ENCODE data around the gene FOXK2. TPM values are rescaled to one million over a fixed set of nuclear protein-coding genes. Genes with fewer than 3 reads are reported as not detected.

The FOXK2 gene
- total and polyA plus RNA-seq, 4 donors, result 15.3 to 58.8 (median 35.8) TPM

DNA sequence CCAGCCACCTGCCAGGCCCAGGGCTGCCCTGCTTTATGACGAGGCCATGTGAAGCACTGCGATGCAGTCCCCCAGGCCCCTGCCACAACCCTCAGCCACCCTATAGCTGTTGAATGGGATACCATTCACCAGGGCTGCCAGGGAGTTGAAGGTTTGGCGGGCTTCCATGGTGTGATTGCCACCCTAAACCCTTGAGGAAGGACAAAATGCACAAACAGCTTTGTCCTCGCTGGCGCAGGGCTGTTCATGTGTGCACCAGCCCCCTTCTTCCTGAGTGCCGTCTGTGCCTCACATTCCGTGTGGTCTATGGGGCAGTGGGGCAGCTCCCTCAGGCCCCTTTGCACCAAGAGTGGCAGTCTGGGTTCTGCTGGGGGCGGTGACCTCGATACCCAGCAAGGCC lies 35.7 kb upstream of the FOXK2 start:
- ATAC-seq (ENCODE audit: low FRiP score) (no peak), DNase-seq (no peak)
- no peaks in the 10 kb centered on the region for H3K9me3 ChIP-seq (ENCODE audit: control insufficient read depth, low read length)
- H3K4me3 ChIP-seq (ENCODE audit: low read length in 2 of 2), result no peak overlapping the region
- intact Hi-C loops (cut with DNase I), result no loop called here
- H3K27me3 ChIP-seq (ENCODE audit: control insufficient read depth in 1 of 2, insufficient read depth in 2 of 2, low read length in 1 of 2), result no peaks in the 10 kb centered on the region
- 90 to 94% methylated on average over 9 of the region's 9 CpGs for WGBS, 2 donors
- H3K36me3 ChIP-seq (ENCODE audit: control insufficient read depth in 1 of 2, insufficient read depth in 2 of 2, low read length in 1 of 2), result peaks cover 0 to 13% of the 10 kb centered on the region in 2 donors
- H3K27ac ChIP-seq (ENCODE audit: low read depth in 1 of 2, low read length in 2 of 2), result no peak overlapping the region
- no peaks in the 10 kb centered on the region for H3K4me1 ChIP-seq (ENCODE audit: control insufficient read depth in 1 of 2, insufficient read depth in 2 of 2, low read length in 2 of 2)

DNA sequence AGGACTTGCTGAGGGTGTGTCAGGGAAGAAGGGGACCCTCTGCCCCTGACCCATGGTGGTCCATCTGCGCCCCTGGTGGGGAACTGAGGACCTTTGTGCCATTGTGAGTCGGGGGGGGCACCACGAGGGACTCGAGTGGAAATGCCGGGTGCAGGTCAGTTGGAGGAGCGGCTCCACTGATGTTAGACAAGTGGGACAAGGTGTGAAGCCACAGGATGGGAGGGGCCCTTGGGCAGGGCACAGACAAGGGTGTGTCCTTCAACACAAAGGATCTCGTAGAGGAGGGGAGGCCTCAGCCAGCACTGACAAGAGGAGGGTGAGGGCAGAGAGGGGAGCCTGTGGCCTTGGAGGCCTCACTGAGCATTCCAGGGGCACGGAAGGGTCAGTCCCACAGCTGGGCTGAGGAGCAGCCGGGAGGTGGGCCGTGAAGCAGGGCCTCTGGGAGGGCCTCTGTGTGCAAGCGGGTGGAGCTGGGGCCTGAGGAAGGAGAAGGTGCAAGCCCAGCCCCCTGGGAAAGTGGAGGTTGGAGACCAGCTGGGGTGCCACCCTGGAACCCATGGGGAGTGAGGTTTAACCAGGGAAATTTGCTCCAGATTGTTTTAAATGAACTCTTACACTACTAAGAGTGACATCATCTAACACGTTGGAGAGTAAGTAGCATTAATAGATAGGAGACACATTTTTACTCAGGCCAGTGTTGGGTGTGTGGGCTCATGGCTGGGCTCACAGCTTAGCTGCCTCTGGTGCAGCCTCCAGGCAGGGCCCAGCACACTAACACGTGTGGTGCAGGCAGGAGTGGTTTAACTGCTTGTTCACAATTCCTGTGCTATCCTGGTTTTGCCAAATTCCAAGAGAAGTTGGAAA lies 33.1 kb upstream of the FOXK2 start:
- intact Hi-C loops (cut with DNase I), result no loop called here
- no peaks in the 10 kb centered on the region for H3K4me1 ChIP-seq (ENCODE audit: control insufficient read depth in 1 of 2, insufficient read depth in 2 of 2, low read length in 2 of 2)
- no peaks in the 10 kb centered on the region for H3K27me3 ChIP-seq (ENCODE audit: control insufficient read depth in 1 of 2, insufficient read depth in 2 of 2, low read length in 1 of 2)
- H3K36me3 ChIP-seq (ENCODE audit: control insufficient read depth in 1 of 2, insufficient read depth in 2 of 2, low read length in 1 of 2), result peaks cover 0 to 9% of the 10 kb centered on the region in 2 donors
- DNase-seq (no peak), ATAC-seq (ENCODE audit: low FRiP score) (no peak)
- H3K27ac ChIP-seq (ENCODE audit: low read depth in 1 of 2, low read length in 2 of 2), result no peak overlapping the region
- H3K9me3 ChIP-seq (ENCODE audit: control insufficient read depth, low read length), result no peaks in the 10 kb centered on the region
- 88% methylated on average over 13 of the region's 13 CpGs for WGBS, 2 donors
- H3K4me3 ChIP-seq (ENCODE audit: low read length in 2 of 2), result no peak overlapping the region

- peak overlapping the region in 1 of 2 donors; percentile 47 for H3K27ac ChIP-seq (ENCODE audit: low read depth in 1 of 2, low read length in 2 of 2)
- WGBS, 2 donors, result 56 to 62% methylated on average over 14 of the region's 14 CpGs
- intact Hi-C loops (cut with DNase I), result loop anchor here in 1 of 2 donors (2.0 kb wide), 1 partner anchor 29 kb away; the partner anchor contains the start of gene NARF
Measured at GRCh38 chr17:82487910-82488309, 31.6 kb upstream of the FOXK2 start.

DNA sequence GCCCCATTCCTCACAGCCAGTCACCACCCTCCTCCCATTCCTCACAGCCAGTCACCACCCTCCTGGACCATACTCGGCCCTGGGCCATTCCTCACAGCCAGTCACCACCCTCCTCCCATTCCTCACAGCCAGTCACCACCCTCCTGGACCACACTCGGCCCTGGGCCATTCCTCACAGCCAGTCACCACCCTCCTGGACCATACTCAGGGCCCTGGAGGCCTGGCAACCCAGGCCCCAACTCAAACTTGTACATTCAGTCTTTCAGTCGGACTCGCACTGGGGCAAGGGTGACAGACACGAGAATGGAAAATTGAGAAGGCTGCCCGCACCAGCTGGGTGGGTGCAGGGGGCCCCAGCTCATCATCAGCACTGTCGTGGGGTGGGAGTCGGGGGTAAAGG lies 30.4 kb upstream of the FOXK2 start:
- H3K9me3 ChIP-seq (ENCODE audit: control insufficient read depth, low read length), result no peaks in the 10 kb centered on the region
- DNase-seq (peak; percentile 92 to 93), ATAC-seq (ENCODE audit: low FRiP score) (peak; percentile 92)
- no peak overlapping the region for H3K4me3 ChIP-seq (ENCODE audit: low read length in 2 of 2)
- H3K4me1 ChIP-seq (ENCODE audit: control insufficient read depth in 1 of 2, insufficient read depth in 2 of 2, low read length in 2 of 2), result no peaks in the 10 kb centered on the region
- intact Hi-C loops (cut with DNase I), result loop anchor here in 1 of 2 donors (2.0 kb wide), 1 partner anchor 30 kb away; the partner anchor contains the start of gene NARF
- H3K36me3 ChIP-seq (ENCODE audit: control insufficient read depth in 1 of 2, insufficient read depth in 2 of 2, low read length in 1 of 2), result peaks cover 0 to 6% of the 10 kb centered on the region in 2 donors
- no peaks in the 10 kb centered on the region for H3K27me3 ChIP-seq (ENCODE audit: control insufficient read depth in 1 of 2, insufficient read depth in 2 of 2, low read length in 1 of 2)
- peak overlapping the region in 1 of 2 donors; percentile 99 for H3K27ac ChIP-seq (ENCODE audit: low read depth in 1 of 2, low read length in 2 of 2)
- 7 to 13% methylated on average over 8 of the region's 8 CpGs for WGBS, 2 donors

More at GRCh38 chr17:82487910-82488309, 31.6 kb upstream of the FOXK2 start:
- Histone ChIP-seq H3K4me1 (ENCODE audit: control insufficient read depth in 1 of 2, insufficient read depth in 2 of 2, low read length in 2 of 2) (no peaks in the 10 kb centered on the region), H3K9me3 (ENCODE audit: control insufficient read depth, low read length) (no peaks in the 10 kb centered on the region), H3K27me3 (ENCODE audit: control insufficient read depth in 1 of 2, insufficient read depth in 2 of 2, low read length in 1 of 2) (no peaks in the 10 kb centered on the region), H3K4me3 (ENCODE audit: low read length in 2 of 2) (no peak overlapping the region), H3K36me3 (ENCODE audit: control insufficient read depth in 1 of 2, insufficient read depth in 2 of 2, low read length in 1 of 2) (peaks cover 0 to 9% of the 10 kb centered on the region in 2 donors)
- ATAC-seq (ENCODE audit: low FRiP score), result no peak
- no peak for DNase-seq

DNA sequence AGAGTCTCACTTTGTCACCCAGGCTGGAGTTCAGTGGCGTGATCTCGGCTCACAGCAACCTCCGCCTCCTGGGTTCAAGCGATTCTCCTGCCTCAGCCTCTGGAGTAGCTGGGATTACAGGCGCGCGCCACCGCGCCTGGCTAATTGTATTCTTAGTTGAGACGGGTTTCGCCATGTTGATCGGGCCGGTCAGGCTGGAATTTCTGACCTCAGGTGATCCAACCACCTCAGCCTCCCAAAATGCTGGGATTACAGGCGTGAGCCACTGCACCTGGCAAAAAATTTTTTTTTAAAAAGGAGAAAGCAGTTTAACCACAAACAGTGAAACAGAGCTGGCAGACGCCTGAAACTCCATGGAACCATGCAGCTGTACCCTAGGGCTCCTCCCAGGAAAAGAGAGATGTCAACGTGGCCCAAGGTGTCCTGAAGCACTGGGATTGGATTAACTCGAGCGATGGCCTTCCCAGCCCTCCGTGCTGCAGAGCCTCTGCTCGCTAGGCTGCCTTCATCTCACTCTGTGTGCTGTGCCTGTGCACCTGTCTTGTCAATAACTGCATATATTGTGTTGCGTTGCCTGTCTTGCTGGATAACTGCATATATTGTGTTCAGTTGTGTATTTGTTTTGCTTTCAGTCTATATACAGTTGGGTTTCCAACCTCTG lies 29.6 kb upstream of the FOXK2 start:
- H3K4me1 ChIP-seq (ENCODE audit: control insufficient read depth in 1 of 2, insufficient read depth in 2 of 2, low read length in 2 of 2), result no peaks in the 10 kb centered on the region
- ATAC-seq (ENCODE audit: low FRiP score) (no peak), DNase-seq (no peak)
- peaks cover 0 to 6% of the 10 kb centered on the region in 2 donors for H3K36me3 ChIP-seq (ENCODE audit: control insufficient read depth in 1 of 2, insufficient read depth in 2 of 2, low read length in 1 of 2)
- intact Hi-C loops (cut with DNase I), result loop anchor here in 1 of 2 donors (2.0 to 5.0 kb wide), 3 partner anchors 31 to 138 kb away; partner anchors contain the start of gene NARF
- no peak overlapping the region for H3K4me3 ChIP-seq (ENCODE audit: low read length in 2 of 2)
- 95 to 96% methylated on average over 21 of the region's 21 CpGs for WGBS, 2 donors
- H3K9me3 ChIP-seq (ENCODE audit: control insufficient read depth, low read length), result no peaks in the 10 kb centered on the region
- H3K27ac ChIP-seq (ENCODE audit: low read depth in 1 of 2, low read length in 2 of 2), result peak overlapping the region in 1 of 2 donors; percentile 34
- H3K27me3 ChIP-seq (ENCODE audit: control insufficient read depth in 1 of 2, insufficient read depth in 2 of 2, low read length in 1 of 2), result no peaks in the 10 kb centered on the region

- H3K27ac ChIP-seq (ENCODE audit: low read depth in 1 of 2, low read length in 2 of 2), result peak overlapping the region in 1 of 2 donors; percentile 15
- no peaks in the 10 kb centered on the region for H3K4me1 ChIP-seq (ENCODE audit: control insufficient read depth in 1 of 2, insufficient read depth in 2 of 2, low read length in 2 of 2)
Measured at GRCh38 chr17:82490512-82491195, 28.9 kb upstream of the FOXK2 start.

DNA sequence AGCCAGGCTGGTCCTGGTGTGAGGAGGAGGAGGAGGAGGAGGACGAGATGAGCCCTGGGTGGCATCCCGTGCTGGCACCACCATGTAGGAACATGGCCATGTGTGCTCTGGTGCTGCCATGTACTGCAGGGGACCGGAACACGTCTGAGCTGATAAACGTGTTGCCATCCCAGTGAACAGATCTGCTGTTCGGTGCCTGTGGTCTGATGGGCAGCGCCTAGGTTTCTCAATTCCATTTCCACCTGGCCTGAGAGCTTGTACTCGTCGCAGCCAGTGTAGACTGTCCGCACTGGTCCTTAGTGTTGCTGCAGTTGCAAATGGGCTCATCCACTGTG lies 28.4 kb upstream of the FOXK2 start:
- Histone ChIP-seq H3K4me3 (ENCODE audit: low read length in 2 of 2) (no peak overlapping the region), H3K27ac (ENCODE audit: low read depth in 1 of 2, low read length in 2 of 2) (peak overlapping the region in 1 of 2 donors; percentile 1), H3K4me1 (ENCODE audit: control insufficient read depth in 1 of 2, insufficient read depth in 2 of 2, low read length in 2 of 2) (no peaks in the 10 kb centered on the region), H3K27me3 (ENCODE audit: control insufficient read depth in 1 of 2, insufficient read depth in 2 of 2, low read length in 1 of 2) (no peaks in the 10 kb centered on the region), H3K36me3 (ENCODE audit: control insufficient read depth in 1 of 2, insufficient read depth in 2 of 2, low read length in 1 of 2) (peaks cover 0 to 2% of the 10 kb centered on the region in 2 donors), H3K9me3 (ENCODE audit: control insufficient read depth, low read length) (no peaks in the 10 kb centered on the region)
- intact Hi-C loops (cut with DNase I), result loop anchor here in 1 of 2 donors (5.0 kb wide), 2 partner anchors 61 to 139 kb away; no protein-coding TSS in a partner anchor
- ATAC-seq (ENCODE audit: low FRiP score) (no peak), DNase-seq (no peak)
- WGBS, 2 donors, result 93 to 94% methylated on average over 10 of the region's 10 CpGs

More at GRCh38 chr17:82490512-82491195, 28.9 kb upstream of the FOXK2 start:
- no peaks in the 10 kb centered on the region for H3K27me3 ChIP-seq (ENCODE audit: control insufficient read depth in 1 of 2, insufficient read depth in 2 of 2, low read length in 1 of 2)
- H3K4me3 ChIP-seq (ENCODE audit: low read length in 2 of 2), result no peak overlapping the region
- ATAC-seq (ENCODE audit: low FRiP score) (no peak), DNase-seq (no peak)
- intact Hi-C loops (cut with DNase I), result loop anchor here in 1 of 2 donors (5.0 kb wide), 2 partner anchors 62 to 138 kb away; no protein-coding TSS in a partner anchor
- H3K36me3 ChIP-seq (ENCODE audit: control insufficient read depth in 1 of 2, insufficient read depth in 2 of 2, low read length in 1 of 2), result peaks cover 0 to 3% of the 10 kb centered on the region in 2 donors
- 89 to 94% methylated on average over 25 of the region's 25 CpGs for WGBS, 2 donors
- no peaks in the 10 kb centered on the region for H3K9me3 ChIP-seq (ENCODE audit: control insufficient read depth, low read length)

DNA sequence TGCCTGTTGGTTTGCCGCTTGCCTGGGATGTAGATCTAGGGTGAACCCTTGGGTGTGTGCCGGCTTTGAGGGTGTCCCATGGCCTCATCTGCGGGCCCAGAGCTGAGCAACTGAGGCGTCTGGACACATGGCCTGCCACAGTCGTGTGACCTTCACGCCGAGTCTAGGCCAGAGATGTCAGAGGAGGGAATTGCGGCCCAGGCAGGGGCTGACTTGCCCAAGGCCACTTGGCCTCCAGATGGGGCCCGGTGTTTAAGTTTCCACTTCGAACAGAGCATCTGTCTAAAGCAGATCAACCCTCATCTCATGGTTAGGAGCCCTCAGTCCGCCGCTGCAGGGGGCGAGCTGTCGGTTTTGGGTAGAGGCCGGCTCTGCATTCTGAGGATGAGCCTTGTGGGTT lies 28.0 kb upstream of the FOXK2 start:
- WGBS, 2 donors, result 89 to 96% methylated on average over 15 of the region's 15 CpGs
- no peaks in the 10 kb centered on the region for H3K27me3 ChIP-seq (ENCODE audit: control insufficient read depth in 1 of 2, insufficient read depth in 2 of 2, low read length in 1 of 2)
- intact Hi-C loops (cut with DNase I), result loop anchor here in 1 of 2 donors (5.0 kb wide), 2 partner anchors 61 to 139 kb away; no protein-coding TSS in a partner anchor

More for the DNA sequence above, 28.0 kb upstream of the FOXK2 start:
- Histone ChIP-seq H3K36me3 (ENCODE audit: control insufficient read depth in 1 of 2, insufficient read depth in 2 of 2, low read length in 1 of 2) (peaks cover 0 to 2% of the 10 kb centered on the region in 2 donors), H3K4me3 (ENCODE audit: low read length in 2 of 2) (no peak overlapping the region), H3K4me1 (ENCODE audit: control insufficient read depth in 1 of 2, insufficient read depth in 2 of 2, low read length in 2 of 2) (no peaks in the 10 kb centered on the region), H3K27ac (ENCODE audit: low read depth in 1 of 2, low read length in 2 of 2) (no peak overlapping the region), H3K9me3 (ENCODE audit: control insufficient read depth, low read length) (no peaks in the 10 kb centered on the region)
- ATAC-seq (ENCODE audit: low FRiP score) (no peak), DNase-seq (no peak)
